Effector memory CD4-positive, alpha-beta T cell (primary cell): ENCODE measurements around the gene MGAT2.

Experiments
- DNase-seq, 3 donors: peaks; one replicate each; pipeline ENCODE4 v3.0.0-alpha.2; 2020
- H3K27ac ChIP-seq: 2 replicates; pipeline ENCODE4 v1.7.0; 2013; ENCODE audit warnings: mild to moderate bottlenecking, low read length, moderate library complexity; ENCODE audit not compliant: insufficient read depth, poor library complexity, severe bottlenecking
- H3K27me3 ChIP-seq: replicated peaks from 2 replicates; pipeline ENCODE4 v1.7.0; 2013; ENCODE audit warnings: mild to moderate bottlenecking, low read length; ENCODE audit not compliant: insufficient read depth, control insufficient read depth, poor library complexity, severe bottlenecking
- H3K36me3 ChIP-seq: 2 replicates; pipeline ENCODE4 v1.7.0; 2013; ENCODE audit warnings: mild to moderate bottlenecking, low read length, moderate library complexity; ENCODE audit not compliant: control insufficient read depth, insufficient read depth
- H3K4me1 ChIP-seq: 2 replicates; pipeline ENCODE4 v1.7.0; 2013; ENCODE audit warnings: low read length, mild to moderate bottlenecking; ENCODE audit not compliant: control insufficient read depth, insufficient read depth, poor library complexity, severe bottlenecking
- H3K4me3 ChIP-seq: 2 replicates; pipeline ENCODE4 v1.7.0; 2013; ENCODE audit warnings: low read length, low read depth, mild to moderate bottlenecking; ENCODE audit not compliant: insufficient read depth, poor library complexity, severe bottlenecking
- H3K9me3 ChIP-seq: 2 replicates; pipeline ENCODE4 v1.7.0; 2013; ENCODE audit warnings: mild to moderate bottlenecking, low read length, moderate library complexity; ENCODE audit not compliant: control insufficient read depth

MGAT2 gene

DNA sequence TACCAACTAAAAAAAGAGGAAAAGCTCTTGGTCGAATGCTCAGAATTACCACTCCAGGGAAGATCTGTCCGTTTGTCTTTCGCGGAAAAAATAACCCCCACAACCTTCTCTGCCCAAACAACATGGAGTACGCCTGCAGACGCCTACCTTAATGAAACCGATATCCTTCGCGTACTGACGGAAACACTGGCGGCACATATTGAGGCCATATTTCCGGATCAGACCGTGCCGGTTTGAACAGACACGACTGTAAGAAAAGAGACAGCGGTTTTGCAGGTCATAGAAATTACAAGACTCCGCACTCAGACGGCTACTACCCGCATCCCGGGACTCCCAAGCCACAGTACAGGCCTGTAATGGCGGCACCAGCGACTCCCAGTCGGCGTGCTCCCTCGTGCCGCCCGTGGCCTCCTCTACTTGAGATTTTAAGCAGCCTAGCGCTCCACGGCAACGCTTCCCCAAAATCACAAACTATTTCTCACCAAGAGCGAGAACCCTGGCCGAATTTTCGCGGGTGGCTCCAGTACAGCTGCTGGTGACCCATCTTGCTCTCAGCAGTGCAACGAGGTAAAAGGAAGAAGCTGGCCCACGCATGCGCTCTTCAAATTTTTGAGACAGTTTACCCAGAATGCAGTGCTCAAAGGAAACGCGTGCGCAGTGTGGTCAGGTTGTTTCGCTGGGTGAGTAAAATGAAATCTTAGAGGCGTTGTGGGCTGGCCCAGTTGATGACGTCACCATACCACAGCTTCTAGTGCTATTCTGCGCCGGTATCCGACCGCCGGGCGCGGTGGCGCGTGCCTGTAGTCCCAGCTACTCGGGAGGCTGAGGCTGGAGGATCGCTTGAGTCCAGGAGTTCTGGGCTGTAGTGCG is 34.6 kb upstream of the MGAT2 start, which contains the start of gene RPS29:
TSS of gene RPS29 (minus strand) at position 578 of the 870 bp plus-strand sequence. CDS start at position 544, 34 bp downstream.
- Histone ChIP-seq H3K4me3 (peak within 1 kb of the TSS; percentile 95), H3K27ac (peak within 1 kb of the TSS; percentile 96)

DNA sequence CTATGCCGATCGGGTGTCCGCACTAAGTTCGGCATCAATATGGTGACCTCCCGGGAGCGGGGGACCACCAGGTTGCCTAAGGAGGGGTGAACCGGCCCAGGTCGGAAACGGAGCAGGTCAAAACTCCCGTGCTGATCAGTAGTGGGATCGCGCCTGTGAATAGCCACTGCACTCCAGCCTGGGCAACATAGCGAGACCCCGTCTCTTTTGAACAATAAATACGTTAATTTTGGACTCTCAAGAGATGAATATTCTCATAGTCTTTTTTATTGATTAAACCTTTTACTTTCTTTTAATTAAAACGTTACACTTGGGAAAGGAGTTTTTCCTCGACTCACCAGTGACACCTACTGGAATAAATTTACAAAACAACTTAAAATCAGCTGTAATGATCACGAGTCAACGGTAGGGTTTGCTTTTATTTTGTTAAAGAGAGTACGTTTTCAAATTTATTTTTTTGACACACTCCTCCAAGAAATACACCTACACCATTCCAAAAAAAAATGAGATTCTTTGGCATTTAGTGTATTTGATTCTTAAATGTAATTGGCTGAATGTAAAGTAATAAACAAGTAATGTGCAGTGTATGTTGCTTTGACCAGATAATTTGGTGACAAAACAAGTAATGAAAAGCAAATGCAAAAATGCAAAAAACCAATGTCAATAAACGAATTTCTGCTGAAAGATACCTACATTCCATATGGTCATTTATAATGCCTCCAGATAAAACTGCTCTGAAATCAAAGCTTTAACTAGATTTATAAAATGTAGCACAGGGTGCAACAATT is 33.7 kb upstream of the MGAT2 start:
- Histone ChIP-seq H3K4me3 (peak overlapping the region; percentile 95), H3K4me1 (peaks cover 18% of the 10 kb centered on the region), H3K36me3 (peaks cover 26% of the 10 kb centered on the region), H3K9me3 (no peaks in the 10 kb centered on the region), H3K27me3 (no peaks in the 10 kb centered on the region), H3K27ac (peak overlapping the region; percentile 96)
- DNase-seq = peak in 1 of 3 donors; percentile 27

More for the DNA sequence above, 34.6 kb upstream of the MGAT2 start, which contains the start of gene RPS29:
- no peaks in the 10 kb centered on the region for H3K9me3 ChIP-seq
- H3K27me3 ChIP-seq = no peaks in the 10 kb centered on the region
- peak; percentile 97 to 98 (median 98) for DNase-seq
- H3K36me3 ChIP-seq = peaks cover 26% of the 10 kb centered on the region
- H3K4me1 ChIP-seq = peaks cover 19% of the 10 kb centered on the region

DNA sequence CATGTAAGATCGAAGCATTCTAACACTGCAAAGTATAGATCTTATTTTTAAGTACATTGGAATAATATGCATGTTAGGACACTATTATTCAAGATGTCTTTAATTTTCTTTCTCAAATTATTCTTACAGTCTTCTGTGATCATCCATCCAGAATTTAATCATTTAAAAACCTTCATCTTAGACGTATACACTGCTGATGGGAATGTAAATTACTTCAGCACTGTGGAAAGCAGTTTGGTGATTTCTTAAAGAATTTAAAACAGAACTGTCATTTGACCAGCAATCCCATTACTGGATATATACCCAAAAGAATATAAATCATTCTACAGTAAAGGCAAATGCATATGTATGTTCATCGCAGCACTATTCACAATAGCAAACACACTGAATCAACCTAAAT is 31.2 kb upstream of the MGAT2 start:
- peaks cover 2% of the 10 kb centered on the region for H3K36me3 ChIP-seq
- DNase-seq = no peak
- H3K4me3 ChIP-seq = no peak overlapping the region
- no peak overlapping the region for H3K27ac ChIP-seq
- H3K27me3 ChIP-seq = no peaks in the 10 kb centered on the region
- H3K9me3 ChIP-seq = no peaks in the 10 kb centered on the region
- H3K4me1 ChIP-seq = peaks cover 2% of the 10 kb centered on the region

DNA sequence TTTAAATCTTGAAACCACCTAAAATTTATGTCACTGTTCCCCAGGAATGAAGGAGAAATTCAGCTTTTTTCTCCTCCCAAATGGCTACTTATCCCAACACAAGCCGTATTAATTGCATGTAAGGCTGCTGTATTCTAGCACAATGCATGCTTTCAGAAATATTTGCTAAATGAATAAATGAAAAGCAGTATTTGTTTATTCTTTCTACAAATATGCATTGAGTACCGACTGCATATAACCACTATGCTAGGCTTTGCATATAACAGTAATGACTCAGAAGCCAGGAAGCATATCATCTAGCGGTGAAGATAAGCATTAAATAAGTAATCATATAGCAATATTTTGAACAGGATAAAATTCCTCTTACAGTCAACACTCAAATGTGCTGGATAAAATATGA is 27.6 kb upstream of the MGAT2 start:
- no peak for DNase-seq
- H3K36me3 ChIP-seq = no peaks in the 10 kb centered on the region
- H3K4me3 ChIP-seq = no peak overlapping the region
- no peaks in the 10 kb centered on the region for H3K4me1 ChIP-seq
- no peaks in the 10 kb centered on the region for H3K27me3 ChIP-seq
- no peaks in the 10 kb centered on the region for H3K9me3 ChIP-seq
- no peak overlapping the region for H3K27ac ChIP-seq

DNA sequence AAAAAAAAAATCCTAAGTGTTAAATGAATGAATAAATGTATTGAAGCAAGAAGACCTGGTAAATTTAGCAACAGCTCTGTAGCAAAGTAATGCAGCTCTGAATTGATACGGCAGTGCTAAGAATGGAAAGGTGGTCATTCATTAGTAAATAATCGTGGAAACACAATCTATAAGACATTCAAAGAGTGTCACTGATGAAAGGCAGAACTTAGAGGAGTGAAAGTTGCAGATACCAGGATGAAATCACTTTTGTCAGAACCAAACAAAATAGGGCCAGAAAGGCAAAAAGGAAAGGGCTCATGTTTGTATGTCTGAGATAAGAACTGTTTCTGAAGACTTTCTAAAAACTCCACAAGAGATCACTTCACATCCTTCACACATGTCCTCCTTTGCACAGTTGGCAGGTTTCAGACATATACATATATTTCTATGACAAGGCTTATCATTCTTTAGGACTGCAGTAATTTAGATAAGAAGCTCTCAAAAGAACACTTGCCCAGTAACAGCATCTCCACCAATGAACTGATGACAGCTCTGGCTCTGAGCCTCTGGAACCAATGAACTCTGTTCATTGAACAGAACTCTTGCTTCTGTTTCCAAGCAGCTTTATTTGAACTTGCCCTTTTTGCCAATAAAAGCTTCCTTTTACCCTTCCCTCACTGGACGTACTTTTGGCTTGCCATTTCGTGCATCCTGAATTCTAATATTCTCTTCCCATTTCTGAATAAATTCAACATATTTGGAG is 26.1 kb upstream of the MGAT2 start:
- no peaks in the 10 kb centered on the region for H3K27me3 ChIP-seq
- DNase-seq = no peak
- H3K27ac ChIP-seq = no peak overlapping the region
- H3K4me3 ChIP-seq = no peak overlapping the region
- no peaks in the 10 kb centered on the region for H3K9me3 ChIP-seq
- no peaks in the 10 kb centered on the region for H3K4me1 ChIP-seq
- H3K36me3 ChIP-seq = no peaks in the 10 kb centered on the region

DNA sequence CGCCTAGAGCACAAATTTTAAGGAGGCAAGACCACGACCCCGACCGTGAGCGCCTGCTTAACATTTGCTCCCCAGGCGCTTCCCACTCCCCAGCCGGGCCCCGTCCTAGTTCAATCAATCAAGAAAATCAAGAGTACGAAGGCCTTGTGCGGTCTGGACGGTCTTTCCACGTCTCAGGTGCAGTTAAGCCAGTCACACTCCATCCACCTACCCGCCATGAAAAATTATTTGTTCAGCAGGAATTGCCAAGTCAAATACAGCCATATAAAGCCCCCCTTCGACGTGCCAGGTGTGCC is 22.5 kb upstream of the MGAT2 start:
- peak overlapping the region; percentile 91 for H3K27ac ChIP-seq
- no peak for DNase-seq
- H3K27me3 ChIP-seq = no peaks in the 10 kb centered on the region
- no peaks in the 10 kb centered on the region for H3K9me3 ChIP-seq
- no peaks in the 10 kb centered on the region for H3K4me1 ChIP-seq
- H3K36me3 ChIP-seq = no peaks in the 10 kb centered on the region
- peak overlapping the region; percentile 85 for H3K4me3 ChIP-seq

DNA sequence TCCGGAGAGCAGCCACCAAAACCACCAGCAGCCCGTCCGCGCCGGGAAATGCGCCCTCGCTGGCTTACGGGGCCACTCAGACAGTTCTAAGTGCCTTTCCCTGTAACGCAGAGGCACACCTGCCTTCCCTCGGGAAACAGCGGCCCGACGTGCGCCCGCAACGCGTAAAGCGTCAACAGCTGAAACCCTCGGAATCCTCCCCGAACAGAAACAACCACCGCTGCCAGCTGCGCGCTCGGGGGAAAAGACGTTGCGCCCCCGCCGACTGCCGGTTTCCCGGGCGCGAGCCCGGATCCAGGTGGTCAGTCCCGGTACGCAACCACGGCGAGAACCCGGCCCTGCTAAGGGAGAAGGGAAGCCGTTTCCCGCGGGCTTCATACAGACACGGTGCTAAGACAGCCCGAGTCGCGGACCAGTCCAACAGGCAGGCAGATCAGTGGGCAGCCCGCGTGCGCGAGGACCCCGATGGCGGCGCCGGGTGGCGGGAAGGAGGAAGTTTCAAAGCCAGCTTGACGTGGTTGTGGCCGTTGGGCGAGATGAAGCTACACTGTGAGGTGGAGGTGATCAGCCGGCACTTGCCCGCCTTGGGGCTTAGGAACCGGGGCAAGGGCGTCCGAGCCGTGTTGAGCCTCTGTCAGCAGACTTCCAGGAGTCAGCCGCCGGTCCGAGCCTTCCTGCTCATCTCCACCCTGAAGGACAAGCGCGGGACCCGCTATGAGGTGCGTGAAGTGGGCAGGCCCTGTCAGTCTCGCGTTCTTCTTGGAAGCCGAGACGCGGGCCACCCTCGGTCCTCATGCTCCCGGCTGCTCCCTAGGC is 21.9 kb upstream of the MGAT2 start, which contains the start of gene LRR1:
TSS of gene LRR1 (plus strand) at position 456 of the 816 bp plus-strand sequence. CDS start at position 537, 81 bp downstream.
- Histone ChIP-seq H3K36me3 (no peaks in the 10 kb centered on the region), H3K27ac (peak within 1 kb of the TSS; percentile 91), H3K27me3 (no peaks in the 10 kb centered on the region), H3K4me3 (peak within 1 kb of the TSS; percentile 85), H3K4me1 (no peaks in the 10 kb centered on the region), H3K9me3 (no peaks in the 10 kb centered on the region)
- DNase-seq = peak; percentile 66 to 81 (median 76)

DNA sequence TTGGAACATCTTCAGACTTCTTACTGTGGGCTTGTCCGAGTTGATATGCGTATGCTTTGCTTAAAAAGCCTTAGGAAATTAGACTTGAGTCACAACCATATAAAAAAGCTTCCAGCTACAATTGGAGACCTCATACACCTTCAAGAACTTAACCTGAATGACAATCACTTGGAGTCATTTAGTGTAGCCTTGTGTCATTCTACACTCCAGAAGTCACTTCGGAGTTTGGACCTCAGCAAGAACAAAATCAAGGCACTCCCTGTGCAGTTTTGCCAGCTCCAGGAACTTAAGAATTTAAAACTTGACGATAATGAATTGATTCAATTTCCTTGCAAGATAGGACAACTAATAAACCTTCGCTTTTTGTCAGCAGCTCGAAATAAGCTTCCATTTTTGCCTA is 13.0 kb upstream of the MGAT2 start:
- H3K36me3 ChIP-seq = no peaks in the 10 kb centered on the region
- no peaks in the 10 kb centered on the region for H3K9me3 ChIP-seq
- H3K4me3 ChIP-seq = no peak overlapping the region
- H3K27me3 ChIP-seq = no peaks in the 10 kb centered on the region
- no peak for DNase-seq
- H3K4me1 ChIP-seq = no peaks in the 10 kb centered on the region
- no peak overlapping the region for H3K27ac ChIP-seq

DNA sequence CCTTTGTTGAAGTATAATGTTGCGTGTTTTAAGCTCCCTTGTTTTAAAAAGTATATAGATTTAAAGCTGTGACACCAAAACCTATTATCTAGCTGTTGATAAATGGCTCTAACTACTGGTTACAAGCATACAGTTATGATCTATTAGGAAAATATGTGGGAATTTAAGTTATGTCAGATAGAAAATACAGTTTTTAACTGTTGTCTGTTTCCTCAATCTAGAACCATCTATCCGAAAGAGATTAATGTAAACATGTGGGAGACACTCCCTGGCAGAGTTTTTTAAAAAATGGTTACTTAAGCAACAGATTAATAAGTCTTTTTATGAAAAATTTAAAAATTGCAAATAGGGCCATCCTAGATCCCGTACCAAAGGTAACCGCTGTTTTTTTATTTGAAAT is 8.3 kb upstream of the MGAT2 start:
- DNase-seq = no peak
- Histone ChIP-seq H3K27me3 (no peaks in the 10 kb centered on the region), H3K27ac (no peak overlapping the region), H3K4me1 (no peaks in the 10 kb centered on the region), H3K36me3 (no peaks in the 10 kb centered on the region), H3K9me3 (no peaks in the 10 kb centered on the region), H3K4me3 (no peak overlapping the region)
